HG03097 (cell line): ENCODE measurements around the gene VMP1.

Experiments used
- ATAC-seq: cut with Tn5 transposase; IDR thresholded peaks from one replicate; pipeline ENCODE4 v1.9.1; 2021; ENCODE audit not compliant: unreplicated experiment, low FRiP score

VMP1 gene

DNA sequence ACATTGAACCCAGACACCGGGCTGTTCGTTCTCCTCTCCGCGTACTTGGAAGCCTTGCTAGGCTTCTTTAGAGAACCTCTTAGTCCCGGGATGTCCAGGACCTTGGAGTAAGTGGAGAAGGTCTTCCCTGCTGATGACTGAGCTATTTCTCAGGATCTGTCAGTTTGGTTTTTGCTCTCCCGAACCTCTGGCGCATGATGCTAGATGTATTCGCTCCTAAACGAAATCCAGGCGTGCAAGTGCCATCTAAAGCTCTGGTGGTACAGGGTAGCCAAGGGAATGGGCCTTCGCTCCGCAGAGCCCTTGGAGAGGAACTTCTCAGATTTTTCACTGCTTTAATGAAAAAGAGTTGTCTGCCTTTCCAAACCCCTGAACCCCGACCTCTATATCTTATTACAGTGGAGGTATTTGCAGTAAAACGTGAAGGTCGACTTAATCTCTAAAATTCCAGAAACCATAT, 547 bp downstream of the VMP1 start:
- no peak for ATAC-seq

DNA sequence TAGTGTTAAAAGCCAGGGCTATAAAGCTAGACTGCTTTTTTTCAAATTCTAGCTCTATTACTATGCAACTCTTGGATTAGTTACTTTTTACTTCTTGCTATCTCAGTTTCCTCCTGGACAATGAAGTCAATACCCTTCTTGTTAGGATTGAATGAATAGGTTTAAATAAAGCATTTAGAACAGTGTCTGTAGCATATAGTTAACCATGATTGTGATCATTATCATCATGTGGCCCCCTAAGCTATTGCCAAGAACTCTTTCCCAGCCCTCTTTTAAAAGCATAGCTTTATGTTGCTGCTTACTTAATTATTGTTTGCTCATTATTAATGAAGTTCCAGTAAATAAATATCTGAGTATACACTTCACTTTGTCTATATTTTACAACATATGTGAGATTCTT, 4.5 kb downstream of the VMP1 start:
- ATAC-seq, result no peak

DNA sequence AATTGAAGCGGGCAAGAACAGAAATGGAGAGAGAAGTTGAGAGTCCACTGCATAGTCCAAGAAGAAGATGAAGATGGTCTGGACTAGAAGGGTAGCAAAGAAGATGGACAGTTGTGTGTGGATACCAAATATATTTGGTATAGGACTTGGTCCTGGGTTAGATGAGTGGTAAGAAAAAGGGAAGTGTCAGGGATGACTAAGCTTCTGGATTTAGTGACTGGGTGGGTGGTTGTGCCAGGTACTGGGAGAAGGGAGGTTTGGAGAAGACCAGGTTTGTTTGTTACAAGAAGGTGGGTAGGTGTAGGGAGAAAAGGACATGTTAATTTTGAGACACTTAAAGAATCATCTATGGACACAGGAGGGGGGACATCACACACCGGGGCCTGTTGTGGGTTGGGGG, 5.4 kb downstream of the VMP1 start:
- ATAC-seq, result no peak

DNA sequence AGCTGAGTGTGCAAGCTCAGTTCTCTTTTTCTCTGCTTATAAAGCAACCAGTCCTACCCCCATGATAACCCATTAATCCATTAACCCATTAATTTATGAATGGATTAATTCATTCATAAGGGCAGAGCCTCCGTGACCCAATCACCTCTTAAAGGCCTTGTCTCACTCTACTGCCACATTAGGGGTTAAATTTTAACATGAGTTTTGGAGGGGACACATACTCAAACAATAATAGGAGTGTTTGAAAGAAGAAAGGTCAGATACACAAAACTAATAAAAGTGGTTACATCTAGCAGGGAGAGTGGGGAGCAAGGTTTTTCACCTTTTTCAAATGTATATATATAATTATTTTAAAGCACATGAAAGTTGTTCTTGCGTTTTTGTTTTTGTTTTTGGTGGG, 6.8 kb downstream of the VMP1 start:
- no peak for ATAC-seq

DNA sequence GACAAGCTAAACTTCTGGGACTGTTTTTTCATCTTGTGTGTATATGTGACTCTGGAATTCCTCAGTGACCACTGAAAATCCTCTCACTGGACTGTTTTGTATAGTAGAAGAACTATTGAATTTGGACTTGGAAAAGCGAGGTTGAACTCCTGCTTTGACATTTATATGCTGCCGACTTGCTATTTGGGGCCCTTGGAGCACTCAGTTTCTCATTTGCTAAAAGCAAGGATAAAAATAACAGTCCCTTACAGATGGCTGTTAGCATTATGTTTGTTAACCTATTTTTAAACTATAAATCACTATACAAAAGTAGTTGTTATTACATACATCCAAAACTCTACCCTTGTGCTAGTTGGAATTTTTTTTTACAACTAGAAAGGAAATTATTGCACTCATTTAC, 9.0 kb downstream of the VMP1 start:
- ATAC-seq, result no peak

DNA sequence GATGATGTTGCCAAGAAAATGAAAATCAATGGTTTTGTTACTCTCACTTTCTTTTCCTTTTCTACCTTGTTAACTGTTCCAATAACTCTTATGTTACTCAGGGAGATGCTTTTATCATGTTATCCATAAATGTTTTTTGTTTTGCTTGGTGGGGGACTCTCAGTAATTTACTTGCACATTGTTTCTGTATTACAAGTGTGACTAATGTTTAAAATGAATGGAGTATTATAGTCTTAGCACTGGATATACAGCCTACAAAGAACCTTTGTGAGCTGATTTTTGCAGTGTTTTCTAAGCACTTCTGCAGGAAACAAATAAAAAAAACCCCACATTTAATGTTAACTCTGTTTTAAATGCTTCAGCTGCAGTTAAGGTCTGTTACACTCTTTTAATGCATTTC, 12.1 kb downstream of the VMP1 start:
- ATAC-seq, result no peak

DNA sequence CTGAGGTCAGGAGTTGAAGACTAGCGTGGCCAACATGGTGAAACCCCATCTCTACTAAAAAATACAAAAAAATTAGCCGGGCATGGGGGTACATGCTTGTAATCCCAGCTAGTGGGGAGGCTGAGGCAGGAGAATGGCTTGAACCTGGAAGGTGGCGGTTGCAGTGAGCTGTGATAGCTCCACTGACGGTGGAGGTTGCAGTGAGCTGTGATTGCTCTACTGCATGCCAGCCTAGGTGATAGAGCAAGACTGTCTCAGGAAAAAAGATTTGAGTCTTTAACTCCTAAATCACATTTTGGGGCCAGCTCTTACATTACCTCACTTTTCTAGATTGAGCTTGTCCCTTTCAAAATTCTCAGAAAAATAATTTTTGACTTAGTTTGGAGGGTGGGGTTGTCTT, 15.2 kb downstream of the VMP1 start:
- ATAC-seq, result no peak

DNA sequence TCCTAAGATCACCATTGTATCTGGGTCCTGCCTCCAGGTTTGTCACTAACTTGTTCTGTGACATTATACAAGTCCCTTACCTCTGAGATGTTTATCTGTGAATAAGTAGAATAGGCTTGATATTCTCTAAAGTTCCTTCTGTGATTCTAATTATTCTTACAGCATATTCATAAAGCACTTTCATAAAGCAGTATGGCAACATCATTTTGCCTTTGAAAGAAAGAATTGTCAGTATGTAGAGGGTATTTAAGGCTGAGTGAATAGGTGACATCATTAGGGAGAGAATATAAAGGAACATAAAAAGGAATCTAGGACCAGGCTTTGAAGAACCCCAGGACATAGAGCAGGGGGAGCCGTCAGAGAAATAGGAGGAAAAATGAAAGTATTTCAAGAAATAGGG, 15.6 kb downstream of the VMP1 start:
- ATAC-seq, result no peak

DNA sequence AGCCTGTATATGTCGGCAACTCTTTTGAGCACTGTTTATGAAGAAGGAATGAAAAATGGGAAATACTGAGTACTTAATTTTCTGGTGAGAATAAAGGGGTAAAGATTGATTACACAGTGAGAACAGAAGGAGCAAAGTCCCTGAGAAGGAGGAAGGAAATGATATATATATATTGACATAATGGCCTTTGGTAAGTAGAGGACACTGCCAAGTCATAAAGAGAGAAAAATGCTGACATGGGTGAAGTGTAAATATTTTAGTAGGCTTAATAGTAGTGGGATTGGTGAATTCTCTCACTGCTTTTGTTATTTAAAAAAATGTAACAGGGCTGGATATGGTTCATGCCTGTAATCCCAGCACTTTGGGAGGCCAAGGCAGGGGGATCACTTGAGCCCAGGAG, 16.2 kb downstream of the VMP1 start:
- ATAC-seq, result no peak

DNA sequence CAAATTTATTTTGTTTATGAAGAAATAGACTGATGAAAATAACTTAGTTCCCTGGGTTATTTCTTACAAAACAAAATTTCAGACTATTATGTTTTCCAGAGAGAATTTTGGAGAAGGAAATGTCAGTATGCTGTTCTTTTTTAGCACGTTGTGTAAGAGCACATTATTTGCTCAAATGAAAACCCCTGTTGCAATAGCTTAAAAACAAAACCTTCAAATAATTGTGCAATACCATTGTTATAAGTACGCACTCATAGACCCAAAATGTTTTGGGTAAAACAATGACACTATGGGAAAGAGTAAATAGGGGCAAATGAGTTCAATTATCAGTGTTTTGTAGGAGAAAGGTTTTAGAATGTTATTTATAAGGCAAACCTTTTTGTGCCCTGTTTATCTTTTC, 18.2 kb downstream of the VMP1 start:
- no peak for ATAC-seq

DNA sequence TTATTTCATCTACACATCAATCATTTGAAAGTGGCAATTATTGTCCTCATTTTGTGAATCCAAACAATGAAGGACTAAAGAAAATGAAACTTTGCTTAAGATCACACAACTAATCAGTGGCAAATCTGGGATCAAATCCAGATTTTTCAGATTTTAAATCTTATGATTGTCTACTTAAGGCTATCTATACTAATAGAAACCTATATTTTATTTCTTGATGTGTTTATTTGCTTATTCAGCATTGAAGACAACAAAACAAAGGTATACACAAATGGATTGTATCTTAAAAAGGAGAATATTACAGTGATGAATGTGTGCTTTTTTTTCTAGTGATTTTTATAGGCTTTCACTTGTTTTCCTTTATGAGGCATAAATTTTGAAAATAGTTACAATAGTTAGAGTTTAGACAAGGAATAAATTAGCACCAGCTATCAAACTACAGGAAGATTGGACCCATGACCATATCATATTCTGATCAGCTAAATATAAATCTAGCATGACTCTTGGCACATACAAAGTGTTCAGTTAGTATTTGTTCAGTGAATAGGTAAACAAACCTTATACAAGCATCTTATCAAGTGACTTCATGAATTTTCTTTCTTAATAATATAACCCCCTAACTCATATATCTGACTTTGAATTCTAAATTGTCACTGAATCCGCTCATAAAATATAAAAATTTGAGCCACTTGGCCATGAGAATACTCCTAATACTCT, 20.5 kb downstream of the VMP1 start:
- no peak for ATAC-seq

DNA sequence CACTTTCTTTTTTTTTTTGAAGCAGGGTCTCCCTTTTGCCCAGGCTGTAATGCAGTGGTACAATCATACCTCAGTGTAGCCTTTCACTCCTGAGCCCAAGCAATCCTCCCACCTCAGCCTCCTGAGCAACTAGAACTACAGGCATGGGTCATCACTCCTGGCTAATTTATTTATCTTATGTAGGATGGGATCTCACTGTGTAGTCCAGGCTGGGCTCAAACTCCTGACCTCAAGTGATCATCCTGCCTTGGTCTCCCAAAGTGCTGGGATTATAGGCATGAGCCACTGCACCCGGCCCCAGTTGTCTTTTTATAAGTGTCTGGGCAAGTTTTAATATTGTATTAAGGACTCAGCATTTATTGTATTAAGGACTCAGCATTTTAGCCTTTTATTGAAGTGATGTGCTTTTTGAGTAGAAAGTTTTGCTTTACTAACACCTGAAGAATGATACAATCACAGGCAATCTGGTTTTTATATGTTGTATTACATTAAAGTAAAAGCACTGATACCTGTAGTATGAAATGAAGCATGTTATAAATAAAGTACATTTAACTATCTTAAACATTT, 22.9 kb downstream of the VMP1 start:
- ATAC-seq, result no peak

DNA sequence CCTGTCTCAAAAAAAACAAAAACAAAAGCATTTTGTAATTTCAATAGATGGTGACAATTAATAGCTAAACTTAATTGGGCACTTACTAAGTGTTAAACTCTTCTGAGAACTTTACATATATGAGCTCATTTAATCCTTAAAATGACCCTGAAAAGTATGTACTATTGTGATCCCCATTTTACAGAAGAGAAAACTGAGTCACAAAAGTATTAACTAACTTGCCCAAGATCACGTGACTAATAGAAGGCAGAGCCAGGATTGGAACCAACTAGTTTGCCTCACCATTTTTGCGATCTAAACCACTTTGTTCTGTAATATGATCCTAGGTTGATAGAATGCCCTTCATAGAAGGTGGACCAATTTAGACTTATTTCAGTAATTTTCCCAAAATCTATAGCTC, 26.2 kb downstream of the VMP1 start:
- ATAC-seq, result no peak

DNA sequence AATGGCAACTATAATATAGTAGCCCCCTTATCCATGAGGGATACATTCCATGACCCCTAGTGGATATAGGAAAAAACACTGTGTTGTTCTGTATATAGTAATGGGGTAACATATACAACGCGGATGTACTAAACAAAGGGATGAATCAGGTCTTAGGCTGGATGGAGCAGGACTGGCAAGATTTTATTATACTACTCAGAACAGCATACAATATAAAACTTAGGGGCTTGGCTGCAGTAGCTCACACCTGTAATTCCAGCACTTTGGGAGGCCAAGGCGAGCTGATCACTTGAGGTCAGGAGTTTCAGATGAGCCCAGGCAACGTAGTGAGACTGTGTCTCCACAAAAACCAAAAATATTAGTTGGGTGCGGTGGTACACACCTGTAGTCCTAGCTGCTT, 26.8 kb downstream of the VMP1 start:
- ATAC-seq, result no peak

DNA sequence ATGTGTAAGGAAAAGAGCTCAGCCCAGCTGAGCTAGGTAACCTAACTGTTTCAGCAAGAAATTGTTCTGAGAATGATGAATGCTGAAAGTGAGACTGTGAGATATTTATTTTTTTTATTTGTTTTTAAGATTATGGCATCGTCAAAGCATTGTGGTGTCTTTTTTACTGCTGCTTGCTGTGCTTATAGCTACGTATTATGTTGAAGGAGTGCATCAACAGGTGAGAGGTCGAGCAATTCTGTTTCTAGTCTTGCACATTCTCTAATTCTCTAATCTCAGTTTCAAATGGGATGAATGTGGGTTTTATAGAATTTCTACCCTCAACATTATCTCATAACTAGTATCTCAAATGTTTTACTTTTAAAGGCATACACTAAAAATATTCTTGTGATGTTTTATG, 29.9 kb downstream of the VMP1 start:
- no peak for ATAC-seq

DNA sequence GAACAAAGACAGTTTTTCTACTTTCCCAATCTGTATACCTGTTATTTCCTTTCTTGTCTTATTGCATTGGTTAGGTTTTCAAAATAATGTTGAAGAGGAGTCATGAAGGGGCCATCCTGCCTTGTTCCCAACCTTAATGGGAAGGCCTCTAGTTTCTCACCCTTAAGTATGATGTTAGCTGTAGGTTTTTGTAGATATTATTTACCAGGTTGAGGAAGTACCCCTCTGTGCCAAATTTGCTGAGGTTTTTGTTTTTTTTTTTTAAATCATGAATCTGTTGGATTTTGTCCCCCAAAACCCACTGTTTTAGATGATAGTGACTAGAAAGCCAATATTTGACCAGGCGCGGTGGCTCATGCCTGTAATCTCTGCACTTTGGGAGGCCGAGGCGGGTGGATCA, 36.4 kb downstream of the VMP1 start:
- no peak for ATAC-seq

DNA sequence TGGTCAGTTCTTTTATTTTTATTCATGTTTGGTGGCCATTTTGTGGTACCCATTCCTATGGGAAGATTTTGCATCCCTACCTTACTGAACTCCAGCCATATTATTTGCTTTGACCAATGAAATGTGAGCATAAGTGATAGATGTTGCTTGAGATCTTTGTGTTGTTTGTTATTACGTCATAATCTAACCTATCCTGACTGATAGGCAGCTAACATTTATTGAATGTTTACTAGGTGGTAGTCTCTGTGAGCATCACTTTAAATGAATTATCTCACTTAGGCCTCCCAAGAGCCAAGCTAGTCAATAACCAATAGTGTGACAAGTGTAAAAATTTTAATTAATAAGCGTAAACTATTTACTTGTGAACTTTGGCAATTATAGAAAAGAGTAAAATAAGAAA, 37.6 kb downstream of the VMP1 start:
- no peak for ATAC-seq

DNA sequence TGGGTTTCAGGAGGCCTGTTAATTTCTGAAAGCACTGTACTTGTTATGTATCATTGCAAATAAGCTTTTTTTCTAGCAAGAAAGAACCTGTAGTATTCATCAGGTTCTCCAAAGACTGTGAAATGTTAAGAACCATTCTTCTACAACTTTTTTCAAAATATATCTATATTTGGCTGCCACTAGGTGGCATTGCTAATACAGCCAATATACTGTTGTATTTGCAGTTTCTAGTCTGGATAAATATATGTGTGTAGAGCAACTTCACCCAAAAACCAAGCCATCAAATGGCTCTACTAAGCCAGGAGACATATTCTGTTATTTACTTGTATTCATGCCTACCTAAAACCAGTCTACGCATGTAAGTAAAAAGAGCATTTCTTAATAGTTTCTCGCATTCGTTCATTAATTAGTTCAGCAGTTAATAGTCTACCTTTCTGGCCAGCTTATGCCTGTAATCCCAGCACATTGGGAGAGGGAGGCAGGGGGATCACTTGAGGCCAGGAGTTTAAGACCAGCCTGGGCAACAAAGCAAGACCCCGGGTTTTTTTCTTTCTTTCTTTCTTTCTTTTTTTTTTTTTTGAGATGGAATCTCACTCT, 39.5 kb downstream of the VMP1 start:
- ATAC-seq, result no peak

DNA sequence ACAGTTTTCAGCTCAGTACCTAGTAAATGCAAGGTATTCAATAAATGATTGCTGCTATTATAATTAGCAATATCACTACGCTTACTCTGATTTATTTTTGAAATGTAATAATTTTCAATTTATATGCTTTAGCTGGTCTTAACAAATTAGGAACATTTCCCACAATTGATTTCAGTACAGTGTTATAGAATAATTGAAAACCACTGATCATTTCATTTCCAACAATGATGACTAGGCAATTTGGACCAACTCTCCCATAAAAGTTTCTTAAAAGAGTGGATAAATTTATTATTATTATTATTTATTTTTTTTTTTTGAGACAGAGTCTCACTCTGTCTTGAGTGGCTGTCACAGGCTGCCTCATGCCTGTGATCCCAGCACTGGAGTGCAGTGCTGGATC, 41.1 kb downstream of the VMP1 start:
- no peak for ATAC-seq

DNA sequence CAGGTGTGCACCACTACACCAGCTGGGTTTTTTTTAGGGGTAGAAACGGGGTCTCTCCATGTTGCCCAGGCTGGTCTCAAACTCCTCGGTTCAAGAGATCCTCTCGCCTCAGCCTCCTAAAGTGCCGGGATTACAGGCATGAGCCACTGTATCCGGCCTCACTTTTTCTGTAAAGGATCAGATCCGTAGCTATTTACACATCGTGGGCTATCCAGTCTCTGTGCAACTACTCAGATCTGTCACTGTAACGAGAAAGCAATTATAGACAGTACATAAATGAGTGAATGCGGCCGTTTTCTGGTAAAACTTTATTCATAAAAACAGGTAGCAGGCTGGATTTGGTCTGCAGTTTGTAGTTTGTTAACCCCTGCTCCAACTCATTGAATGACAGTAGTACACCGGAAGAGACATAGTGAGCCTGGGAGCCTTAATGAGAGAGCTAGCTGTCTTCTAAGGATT, 44.5 kb downstream of the VMP1 start:
- ATAC-seq, result no peak

DNA sequence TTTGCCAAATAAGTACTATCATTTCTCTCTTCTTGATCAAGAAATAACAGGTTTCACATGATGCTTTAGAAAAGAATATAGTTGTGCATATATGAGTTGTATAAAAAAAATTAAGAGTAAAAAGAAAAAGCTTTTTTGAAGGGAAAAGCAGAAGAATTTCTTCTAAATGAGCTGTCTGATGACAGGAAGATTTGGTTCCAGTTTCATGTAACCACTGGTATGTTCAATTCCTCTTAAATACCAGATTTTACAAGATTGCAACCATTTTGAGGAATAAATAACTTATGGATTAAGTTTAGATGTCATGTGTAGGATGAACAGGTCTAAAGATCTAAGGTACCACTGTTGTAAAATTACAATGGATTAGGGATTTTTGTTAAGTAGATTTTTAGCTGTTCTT, 45.0 kb downstream of the VMP1 start:
- no peak for ATAC-seq

DNA sequence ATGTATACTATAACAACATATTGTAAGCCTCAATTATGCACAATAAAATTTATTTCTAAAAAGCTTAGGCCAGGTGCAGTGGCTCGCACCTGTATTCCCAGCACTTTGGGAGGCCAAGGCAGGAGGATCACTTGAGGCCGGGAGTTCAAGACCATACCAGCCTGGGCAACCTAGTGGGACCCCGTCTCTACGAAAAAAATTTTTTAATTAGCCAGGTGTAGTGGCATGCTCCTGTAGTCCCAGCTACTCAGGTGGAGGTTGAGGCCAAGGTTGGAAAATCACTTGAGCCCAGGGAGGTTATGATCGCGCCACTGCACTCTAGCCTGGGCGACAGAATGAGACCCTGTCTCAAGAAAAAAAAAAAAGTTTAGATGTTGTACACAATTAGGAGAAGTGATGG, 45.5 kb downstream of the VMP1 start:
- no peak for ATAC-seq
